ENCODE measurements around the gene CALML3.

CALML3 gene

DNA sequence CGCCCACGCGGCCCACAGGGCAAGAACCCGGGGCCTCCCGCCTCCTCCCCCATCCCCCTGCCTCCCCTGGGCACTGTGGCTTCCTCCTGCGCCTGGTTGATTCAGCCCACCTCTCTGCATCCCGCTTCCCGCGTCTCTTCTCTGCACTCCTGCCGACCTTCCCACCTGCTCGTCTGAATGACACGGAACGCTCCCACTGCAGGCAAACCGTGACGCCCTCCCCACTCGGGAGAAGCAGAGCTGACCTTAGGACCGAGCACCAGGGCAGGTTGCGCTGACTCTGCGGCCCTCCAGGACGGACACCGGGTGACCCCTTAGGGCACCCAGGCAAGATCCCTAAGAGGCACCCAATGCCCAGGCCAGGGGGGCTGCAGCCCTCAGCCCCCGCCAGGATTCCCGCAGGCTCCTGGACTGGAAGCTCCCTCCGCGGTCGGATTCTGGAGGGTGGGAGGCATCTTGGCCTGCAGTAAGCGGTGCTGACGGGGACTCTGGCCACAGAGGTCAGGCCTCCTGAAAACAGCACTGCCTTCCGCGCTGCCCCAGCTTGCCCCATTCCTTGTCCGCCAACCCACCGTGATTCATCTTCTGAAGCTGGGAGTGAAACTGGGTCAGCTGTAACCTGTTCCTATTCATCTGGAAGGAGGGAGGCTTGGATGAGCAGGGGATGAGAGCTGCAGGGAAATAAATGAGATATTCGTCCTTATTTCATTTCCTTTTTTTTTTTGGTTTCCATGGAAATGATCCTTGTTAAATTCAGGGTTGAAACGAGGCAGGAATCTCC, 990 bp downstream of the CALML3 start:
- no peak for DNase-seq (ENCODE audit: low spot score)

DNA sequence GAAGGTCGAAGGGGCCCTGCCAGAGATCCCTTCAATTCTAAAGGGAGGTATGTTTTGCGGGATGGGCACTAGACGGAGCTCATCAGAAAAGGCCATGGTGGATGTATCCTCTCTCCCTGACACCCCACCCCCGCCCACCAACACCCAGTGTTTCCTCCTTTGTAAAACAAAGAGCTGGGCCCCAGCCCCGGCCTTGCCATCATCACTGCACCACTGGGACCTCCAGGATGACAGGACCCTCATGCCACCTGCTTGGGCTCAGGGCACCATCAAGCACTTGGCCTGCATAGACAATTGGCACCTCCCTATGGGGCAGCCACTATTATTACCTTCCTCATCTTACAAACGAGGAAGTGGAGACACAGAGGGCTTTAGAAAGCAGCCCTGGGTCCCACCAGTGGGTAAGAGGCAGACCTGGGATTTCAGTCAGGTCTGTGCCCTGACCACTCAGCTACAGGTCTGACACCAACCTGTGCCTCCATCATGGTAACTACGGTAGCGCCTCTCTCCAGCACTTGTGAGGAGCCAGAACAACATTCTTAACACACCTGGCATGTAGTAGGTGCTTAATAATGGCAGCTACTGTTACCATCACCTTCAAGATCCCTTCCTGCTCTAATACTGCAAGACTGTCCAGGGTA, 2.0 kb downstream of the CALML3 start:
- no peak for DNase-seq (ENCODE audit: low spot score)

DNA sequence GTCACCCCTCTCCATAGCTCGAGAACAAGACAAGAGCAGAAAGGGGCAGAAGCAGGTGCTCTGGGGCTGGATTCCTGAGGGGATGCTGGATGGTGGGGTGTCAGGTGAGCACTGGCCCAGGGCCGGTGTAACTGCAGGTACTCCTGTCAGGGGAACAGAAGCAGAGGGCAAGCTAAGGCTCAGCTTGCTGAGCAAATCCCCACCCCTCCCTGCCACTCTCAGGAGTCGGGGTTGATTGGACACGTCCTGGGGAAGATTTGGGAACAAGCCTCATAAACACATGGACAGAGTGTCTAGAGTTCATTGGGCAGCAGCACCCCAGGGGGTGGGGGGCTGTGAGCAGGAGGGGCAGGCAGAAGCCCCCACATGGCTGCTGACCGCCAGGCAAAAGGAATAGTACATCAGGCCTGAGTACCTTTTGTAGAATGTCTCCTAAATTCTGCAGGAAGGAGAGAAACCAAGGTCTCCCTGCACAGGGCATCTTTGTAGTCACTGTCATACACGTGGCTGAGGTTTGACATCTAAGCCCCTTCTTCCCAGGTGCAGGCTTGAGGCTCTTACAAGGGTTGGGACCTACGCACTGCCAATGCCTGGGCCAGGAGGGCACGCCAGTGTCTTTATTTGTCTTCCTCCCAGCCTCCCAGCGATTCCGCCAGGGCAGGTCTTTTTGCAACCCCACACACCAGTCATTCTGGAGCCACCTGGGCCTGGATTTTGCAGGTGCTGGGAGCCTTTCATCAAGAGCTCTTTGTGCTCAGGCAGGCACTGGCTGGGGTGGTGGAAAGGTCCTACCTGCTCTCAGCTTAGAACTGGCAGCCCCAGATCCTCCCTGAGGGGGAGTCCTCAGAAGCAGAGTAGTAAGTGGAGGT, 2.8 kb downstream of the CALML3 start:
- no peak for DNase-seq (ENCODE audit: low spot score)

DNA sequence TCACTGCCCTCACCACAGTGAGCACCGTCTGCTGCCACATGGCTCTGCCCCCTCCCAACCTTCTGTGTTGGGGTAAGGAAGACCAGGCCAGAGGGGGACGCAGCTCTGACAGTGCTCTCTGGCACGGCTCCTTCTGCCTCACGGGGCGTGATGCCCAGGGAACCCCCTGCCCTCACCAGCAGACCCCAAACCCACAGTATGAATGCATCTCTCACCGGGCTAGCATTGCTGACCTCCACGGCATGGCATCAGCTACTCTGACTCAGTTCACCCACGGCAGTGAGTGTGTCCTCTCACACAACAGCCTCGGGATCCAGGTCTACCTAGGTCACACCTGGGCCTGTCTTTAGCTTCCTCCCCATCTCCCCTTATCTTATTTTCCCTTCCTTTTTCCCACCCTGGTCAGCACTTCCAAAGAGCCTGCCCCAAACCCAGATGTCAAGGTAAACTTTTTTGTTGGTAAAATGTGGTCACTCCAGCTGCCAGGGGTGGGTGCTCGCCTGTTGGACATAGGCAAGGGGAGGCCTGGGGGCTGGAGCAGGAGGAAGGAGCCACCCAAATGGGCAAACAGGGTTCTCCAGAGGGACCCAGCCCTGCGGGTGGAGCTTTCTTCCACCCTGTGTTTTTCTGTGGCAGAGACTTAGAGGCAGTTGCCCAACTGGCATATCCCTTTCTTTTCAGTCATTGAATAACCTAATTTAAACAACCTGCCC, 4.4 kb downstream of the CALML3 start:
- DNase-seq (ENCODE audit: low spot score) = no peak

DNA sequence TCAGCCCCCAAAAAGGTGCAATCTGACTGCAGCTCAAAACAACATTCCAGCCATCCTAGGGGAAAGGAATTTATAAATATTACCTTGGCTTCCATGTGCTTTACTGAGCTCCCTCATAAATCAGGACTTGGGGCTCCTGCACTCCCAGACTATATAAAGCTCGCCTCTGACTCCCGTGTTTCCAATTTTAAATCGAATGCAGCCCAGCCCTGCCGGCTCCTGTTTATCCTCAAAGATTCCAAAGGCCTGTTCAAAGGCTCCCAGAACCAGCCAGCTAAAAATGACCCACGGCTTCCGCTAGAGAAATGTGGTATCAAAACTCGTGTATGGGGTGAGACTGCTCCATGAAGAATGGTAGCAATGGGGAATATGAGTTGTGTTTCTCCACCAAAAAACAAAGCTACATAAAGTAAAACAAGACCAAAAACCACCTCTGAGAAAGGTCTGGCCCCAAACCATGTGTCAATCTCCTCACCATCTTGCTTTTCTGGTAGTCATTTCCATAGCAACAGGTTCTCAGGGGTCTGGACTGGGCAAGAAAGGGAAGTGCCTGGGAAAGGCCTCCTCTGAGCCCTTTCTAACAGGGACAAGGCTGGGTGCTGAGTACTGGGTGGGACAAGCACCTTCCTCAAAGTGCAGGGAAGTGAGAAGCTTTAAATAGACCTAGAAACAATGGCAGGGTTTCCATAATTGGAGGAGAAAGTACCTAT, 5.1 kb downstream of the CALML3 start:
- DNase-seq (ENCODE audit: low spot score) = no peak

DNA sequence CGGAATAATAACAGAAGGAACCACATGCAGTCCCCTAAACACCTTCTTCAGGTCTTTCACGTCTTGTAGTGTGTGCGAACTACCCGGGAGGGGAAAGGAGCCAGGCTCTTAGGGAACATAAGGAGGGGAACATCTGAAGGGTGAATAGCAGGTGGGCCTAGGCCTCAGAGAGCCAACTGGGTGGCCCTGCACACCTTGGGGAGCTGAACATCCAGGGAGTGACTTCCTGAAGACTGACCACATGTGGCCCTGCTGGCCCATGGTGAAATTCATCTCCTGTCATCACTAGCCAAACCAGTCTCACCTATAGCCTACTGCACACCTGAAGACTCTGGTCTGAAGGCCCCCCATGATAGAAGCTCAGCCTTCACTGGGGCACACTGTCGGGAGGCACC, 5.6 kb downstream of the CALML3 start:
- no peak for DNase-seq (ENCODE audit: low spot score)

DNA sequence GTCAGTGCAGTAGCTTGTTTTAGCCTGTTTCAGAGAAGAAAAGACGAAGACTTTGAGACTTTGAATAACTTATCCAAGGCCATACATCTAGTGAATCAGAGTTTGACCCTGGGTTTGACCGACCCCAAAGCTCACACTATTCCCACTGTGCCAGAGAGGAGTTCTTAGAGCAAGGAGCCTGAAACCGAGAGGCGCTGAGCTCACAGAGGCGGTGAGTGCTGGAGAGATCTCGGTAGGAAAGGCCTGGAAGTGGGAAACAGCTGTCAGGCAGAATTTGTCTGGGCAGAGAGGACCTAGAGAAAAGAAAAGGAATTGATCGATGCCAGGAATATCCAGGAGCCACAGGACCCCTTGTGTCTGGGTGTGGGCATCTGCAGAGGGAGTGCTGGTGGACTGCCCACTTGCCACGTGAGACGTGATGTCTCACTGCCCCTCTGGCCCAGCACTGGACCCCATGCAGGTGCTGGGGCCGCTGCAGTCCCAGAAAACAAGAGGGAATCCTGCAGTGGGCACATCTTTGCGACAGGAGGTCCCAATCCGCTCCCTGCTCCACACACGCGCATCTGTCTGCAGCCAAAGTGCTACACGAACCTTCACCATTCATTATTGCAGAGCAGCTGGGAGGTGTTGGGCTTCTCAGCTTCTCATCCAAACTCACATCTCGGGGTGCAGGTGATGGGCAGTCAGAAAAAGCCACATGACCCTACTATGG, 6.2 kb downstream of the CALML3 start:
- DNase-seq (ENCODE audit: low spot score) = no peak

DNA sequence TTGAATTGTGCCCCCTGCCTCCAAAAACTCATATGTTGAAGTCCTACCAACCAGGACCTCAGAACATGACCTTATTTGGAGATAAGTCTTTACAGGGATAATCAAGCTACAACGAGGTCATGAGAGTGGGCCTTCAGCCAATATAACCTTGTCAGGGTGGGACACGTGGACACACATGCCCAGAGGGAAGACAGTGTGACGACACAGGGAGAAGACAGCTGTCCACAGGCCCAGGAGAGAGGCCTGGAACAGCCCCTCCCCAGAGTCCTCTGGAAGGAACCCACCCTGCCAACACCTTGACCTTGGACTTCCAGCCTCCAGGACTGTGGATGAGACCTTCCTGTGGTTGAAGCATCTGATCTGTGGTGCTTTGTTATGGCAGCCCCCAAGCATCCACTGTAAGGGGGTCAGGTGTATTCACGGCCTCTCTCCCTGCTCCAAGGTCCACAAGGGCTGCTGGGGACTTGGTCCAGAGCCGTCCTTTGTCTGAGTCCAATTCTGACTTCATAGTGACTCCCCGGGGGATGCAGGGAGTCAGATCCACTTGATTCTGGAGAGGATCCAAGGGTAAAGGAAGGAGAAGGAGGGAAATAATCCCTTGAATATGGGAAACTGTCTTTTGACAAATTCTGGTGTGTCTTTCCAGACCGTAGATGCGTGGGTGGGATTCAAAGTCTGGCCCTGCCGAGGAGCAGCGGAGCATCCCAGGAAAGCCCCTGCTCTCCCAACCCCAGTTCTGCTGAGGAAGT, 7.0 kb downstream of the CALML3 start:
- DNase-seq (ENCODE audit: low spot score) = no peak

DNA sequence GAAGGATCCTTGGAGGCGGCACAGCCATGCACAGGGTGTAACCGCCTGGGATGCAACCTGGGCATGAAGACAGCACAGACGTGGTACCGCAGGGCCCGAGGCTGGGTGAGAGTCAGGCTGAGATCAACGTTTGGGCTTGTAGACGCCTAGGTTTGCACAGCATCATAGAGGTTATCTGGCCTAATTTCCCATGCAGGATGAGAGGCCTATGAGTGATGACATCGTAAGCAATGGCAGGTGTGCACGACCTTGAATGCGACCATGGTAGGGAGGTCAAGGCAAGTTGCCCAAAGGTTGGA, 7.5 kb downstream of the CALML3 start:
- no peak for DNase-seq (ENCODE audit: low spot score)

DNA sequence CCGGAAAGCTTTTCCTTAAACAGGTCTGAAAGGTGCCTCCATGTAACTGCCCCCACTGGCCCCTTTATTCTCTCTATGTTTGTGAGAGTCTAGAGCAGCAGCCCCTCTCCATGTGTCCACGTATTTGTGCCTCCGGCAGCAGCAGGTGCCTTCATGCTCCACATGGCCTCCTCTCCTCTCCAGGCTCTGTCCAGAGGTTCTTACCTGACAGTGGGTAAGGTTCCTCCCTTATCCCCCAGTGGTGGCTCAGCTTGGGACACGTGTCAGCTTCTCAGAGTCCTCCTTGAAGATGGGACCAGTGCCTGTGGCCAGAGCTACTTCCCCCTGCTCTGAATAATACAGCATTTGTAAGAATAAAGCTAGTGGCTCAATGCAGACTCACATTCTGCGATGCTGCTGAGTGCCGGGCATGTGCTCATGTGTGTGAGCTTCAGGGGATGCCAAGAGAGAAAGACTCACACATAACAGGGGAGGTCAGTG, 7.9 kb downstream of the CALML3 start:
- DNase-seq (ENCODE audit: low spot score) = no peak

DNA sequence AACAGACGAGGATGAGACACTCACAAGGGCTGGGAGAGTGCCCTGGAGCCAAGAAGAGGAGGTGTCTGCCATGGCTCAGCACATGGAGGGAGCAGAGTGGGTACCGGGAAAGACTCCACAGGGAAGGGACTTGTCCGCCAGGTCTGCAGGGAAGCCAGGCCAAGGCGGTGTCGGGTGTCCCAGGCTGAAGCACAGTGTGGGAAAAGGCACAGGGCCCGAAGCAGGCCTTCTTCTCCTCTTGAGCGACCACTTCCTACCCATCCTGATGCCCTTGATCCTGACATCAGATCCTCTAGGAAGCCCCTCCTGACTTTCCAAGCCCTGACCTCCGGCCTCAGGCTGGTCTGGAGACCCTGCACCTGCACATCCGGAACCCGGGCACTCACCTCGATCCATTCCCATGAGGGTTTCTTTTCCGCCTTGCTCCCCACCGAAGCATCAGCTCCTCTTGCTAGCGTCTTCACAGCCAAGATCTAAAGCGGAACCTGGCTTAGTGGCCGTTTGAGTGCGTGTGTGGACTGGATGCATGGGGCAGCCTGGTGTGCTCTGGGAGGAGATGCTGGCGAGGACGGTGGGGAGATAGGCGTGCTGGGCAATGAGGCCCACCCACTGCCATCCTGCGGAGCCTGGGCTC, 8.5 kb downstream of the CALML3 start:
- no peak for DNase-seq (ENCODE audit: low spot score)

DNA sequence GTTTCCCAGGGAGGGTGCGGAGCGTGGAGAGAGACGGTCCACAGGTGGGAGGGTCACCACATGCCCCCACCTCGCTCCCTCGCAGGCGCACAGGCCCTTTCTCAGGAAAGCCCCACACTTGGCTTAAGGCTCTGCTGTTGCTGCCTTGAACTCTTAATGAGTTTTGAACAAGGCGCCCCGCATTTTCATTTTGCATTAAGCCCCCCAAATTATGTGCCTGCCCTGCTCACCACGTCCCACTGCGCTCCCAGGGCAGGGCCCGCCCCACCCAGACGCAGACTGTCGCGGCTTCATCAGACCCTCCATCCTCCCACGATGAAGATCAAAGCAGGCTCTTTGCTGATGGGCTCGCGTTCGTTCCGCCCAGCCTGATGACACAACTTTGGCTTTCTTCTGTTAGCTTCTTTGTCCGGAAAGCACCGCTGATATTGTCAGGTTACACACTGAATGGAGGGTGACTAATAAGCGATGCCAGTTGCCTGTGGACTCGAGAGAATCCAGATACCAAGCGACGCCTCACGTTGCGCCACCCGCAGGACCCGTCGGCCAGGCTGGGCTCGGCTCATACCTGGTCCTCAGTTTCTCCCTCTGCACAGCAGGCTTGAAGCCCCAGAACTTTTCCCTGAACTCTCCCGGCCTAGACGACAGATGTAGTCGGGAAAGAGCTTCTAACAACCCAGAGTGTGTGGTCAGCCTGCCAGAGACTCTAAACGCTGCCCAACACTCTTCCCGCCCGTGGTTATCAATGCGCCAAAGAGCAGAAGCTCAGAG, 9.5 kb downstream of the CALML3 start:
- no peak for DNase-seq (ENCODE audit: low spot score)

DNA sequence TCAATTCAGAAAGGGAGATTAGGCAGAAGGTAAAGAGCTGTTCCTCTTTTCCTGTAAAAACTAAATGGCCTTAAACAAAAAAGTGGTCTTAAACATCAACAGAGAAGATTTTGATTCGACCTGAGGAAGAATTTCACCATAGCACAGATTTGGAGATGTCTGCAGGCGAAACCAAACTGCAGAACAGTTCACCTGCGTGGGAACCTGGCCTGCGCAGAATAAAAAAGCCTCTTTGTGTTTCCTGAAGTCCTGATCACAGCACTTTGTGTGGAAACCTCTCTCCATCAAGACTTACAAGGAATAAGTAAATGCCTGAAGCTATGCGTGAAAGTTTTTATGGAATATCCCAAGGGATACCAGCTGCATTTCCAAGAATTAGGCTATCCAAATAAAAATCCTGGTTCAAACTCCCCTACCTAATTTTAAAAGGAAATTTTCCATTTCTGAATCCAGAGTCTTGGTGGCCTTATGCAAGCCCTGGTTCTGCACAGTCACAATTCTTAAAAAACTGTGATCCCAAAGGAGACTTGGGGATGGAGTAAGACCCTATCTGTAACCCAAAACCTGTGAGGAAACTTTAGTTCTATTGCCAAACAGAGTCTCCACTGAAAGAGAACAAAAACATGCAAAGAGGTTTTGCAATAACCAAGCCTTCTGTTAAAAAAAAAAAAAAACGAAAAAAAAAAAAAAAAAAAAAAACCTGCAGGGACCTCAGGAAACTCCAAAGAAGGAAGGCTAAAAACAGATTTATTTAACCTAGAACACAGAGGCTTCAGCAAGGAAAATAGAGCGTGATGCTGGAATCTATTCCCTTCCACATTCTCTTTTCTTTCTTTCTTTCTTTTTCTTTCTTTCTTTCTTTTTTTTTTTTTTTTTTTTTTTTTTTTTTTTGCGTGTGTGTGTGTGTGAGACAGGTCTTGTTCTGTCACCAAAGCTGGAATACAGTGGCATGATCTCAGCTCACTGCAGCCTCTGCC, 10.4 kb downstream of the CALML3 start:
- DNase-seq (ENCODE audit: low spot score) = no peak

DNA sequence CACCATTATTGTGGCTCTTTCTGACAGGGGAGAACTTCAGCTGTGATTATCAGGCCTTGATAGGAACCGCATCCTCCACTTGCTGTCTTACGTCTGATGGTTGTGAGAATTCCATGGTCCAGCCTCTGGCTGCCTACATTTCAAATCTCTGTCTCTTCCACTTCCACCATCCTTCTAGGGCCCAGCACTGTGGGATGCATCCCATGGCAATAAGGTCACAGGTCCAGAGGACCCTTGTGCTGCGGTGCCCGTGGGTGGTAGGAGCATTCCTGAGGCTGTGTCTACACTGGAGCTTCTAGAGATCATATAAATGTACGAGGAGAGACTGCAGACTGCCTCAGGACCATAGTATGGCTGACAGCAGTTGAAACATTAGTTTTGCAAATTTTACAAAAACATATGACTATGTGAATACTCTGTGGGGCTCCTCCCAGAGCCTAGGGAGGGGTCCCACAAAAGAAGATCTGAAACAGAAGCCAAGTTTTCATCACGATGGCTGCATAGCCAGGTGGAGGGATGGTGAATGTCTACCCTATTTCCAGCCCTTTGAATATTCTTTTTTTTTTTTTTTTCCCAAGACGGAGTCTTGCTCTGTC, 11.8 kb downstream of the CALML3 start:
- DNase-seq (ENCODE audit: low spot score) = no peak

DNA sequence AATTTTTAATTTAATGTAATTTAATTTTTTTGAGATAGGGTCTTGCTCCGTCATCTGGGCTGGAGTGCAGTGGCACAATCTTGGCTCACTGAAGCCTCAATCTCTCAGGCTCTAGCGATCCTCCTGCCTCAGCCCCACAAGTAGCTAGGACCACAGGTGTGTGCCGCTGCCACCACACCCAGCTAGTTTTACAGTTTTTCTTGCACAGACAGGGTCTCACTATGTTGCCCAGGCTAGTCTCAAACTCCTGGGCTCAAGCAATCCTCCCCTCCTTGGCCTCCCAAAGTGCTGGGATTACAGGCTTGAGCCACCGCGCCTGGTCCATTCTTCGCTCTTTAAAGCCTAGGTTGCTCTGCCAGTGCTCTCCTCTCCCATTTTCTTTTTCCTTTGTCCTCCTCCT, 12.9 kb downstream of the CALML3 start:
- DNase-seq (ENCODE audit: low spot score) = no peak

DNA sequence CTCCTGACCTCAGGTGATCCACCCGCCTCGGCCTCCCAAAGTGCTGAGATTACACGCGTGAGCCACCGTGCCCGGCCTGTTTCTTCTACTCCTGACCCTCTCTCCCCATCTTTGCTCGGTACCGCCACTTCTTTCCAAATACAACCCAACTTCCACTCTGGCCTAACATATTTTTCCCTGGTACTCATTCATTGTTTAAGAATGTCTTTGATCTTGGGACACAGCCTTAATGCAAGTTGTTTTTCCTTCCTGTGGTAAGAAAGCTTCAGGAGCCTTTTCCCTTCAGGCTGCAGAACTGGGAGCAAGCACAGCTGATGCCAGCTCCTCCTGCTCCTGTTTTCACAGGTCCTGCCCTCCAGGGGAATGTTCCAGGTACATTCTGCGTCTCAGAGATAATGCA, 13.7 kb downstream of the CALML3 start:
- DNase-seq (ENCODE audit: low spot score) = no peak

DNA sequence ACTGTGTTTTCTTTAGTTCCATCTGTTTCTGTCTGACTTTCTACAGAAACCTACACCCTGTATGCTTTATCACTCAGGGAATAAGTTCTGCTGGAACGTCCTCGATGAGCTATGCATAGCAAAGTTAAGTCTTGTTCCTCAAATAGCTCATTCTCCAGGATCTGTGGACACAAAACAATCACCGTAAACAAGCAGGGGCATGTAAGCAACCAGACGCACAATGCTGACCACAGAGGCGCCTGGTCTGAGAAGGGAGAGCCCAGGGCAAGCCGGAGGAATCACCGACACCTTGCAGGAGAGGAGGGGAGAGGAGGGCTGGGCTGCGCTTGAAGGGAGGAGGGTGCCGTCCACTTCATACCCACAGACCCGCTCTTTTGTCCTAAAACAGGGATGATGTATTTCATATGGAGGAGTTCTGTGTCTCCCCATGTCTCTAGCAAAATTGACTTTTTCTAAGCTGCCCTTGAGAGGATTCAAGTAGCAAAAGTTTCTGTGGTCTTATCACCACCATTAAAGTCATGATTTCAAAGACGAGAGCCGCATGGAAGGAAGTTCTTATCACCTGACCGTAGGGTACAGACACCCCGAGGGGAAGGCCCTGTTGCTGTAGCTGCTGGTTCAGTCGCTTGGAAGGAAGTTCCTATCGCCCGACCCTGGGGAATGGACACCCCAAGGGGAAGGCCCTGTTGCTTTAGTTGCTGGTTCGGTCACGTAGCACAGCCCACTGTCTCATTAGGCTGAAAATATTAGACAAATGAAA, 14.3 kb downstream of the CALML3 start:
- DNase-seq (ENCODE audit: low spot score) = no peak
